ENCODE measurements around the gene DLG2.

DLG2 gene

GRCh38 chr11:84137960-84138359 is 1489.2 kb downstream of the DLG2 start:
- no peak for DNase-seq

- no peak for DNase-seq
Measured at GRCh38 chr11:84137505-84137904, 1489.6 kb downstream of the DLG2 start.

DNA sequence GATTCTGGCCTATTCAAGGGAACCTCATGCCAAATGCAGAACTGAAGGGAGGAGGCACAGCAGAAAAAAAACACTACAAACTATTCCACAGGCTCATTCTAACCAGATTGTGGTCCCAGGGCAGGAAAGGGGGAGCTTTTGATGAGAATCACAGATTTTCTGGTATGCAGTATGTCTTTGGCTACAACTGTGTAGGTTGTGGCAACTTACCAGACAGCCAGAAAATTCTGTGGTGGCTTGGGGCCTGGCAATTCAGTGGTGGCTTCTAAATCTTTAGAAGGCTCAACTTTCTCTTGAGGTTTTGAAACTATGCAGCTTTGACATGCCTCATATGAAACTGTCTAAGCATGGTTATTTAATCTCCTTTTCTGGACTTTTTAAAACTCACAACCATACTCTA is 1490.2 kb downstream of the DLG2 start:
- peak; percentile 59 for DNase-seq

GRCh38 chr11:84130646-84131427 is 1496.3 kb downstream of the DLG2 start:
- DNase-seq, result no peak

DNA sequence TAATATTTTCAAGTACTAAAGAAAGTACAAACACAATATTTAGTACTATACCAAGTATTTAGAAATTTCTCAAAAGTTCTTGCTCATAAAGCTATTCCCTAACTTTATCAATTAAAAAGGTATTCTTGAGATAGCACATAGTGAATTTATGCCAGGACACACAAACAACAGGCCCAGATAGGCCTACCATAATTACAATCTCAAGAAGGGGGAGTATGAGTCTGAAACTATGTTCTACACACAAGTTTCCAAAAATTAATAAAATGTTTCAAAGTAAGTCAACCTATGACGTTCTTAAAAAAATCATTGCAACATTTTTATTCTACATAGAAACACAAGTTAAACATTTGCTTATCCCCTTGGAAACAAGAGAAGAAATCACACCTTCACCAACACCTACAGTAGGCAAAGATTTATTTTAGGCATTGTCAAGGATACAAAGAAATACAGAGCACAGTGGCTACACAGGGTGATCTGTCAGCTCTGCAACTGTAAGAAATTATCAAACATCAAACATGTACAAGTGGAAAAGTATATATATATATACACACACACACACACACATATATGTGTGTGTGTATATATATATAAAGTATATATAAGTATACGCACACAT is 1497.1 kb downstream of the DLG2 start:
- no peak for DNase-seq

GRCh38 chr11:84128840-84129239 is 1498.3 kb downstream of the DLG2 start:
- DNase-seq, result no peak

DNA sequence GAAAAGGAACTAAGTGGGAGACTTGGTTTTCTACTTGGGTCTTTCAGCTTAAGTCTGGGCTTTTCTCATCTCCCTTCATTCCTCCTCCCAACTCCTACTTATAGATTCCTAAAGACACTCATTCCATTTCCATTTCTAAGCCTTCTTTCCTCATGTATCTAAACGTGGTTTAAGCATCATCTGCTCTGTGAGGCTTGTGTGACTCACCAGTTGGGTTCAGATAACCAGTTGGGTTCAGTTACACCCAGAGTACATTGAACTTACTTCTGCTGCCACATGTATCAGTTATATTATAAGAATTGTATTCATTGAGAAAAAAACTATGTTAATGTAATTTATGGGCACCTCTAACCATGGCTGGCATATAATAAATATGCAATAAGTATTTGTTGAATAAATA is 1509.8 kb downstream of the DLG2 start:
- no peak for DNase-seq

- DNase-seq, result no peak
Measured at GRCh38 chr11:84106541-84106940, 1520.6 kb downstream of the DLG2 start.

DNA sequence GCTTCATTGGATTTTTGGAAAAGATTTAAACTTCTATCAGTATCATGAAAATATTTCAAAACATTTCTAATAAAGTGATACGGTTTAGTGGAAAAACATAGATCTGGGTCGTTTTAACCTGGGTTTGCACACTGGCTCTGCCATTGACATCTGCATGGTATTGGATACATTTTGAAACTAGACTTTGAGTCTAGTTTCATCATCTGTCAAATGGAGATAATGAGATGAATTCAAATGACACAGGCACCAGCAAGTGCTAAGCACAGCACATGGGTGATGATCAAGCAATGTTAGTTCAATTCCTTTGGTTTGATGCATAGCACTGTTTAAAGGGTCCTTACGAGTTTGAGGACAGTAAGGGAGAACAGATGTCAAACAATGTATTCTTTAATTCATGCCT is 1522.0 kb downstream of the DLG2 start:
- no peak for DNase-seq

DNA sequence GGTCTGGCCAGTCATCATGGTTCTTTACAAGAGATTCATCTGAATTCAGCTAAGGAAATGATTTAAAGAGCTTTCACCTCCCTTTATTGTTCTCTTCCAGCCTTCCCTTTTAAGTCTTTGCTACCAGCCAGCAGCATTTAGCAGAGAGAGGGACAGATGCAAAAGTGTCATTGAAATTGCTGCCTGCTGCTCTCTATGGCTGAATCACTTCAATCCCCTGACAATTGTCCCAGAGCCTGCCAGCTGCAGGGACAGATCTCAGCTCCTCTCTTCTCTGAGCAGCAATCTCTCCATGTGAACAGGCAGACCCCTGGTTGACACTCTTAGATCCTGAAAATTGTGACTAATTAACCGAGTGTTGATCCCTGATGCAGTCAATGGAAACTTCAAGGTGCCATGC is 1524.0 kb downstream of the DLG2 start:
- no peak for DNase-seq

- no peak for DNase-seq
Measured at GRCh38 chr11:84097186-84097585, 1530.0 kb downstream of the DLG2 start.

DNA sequence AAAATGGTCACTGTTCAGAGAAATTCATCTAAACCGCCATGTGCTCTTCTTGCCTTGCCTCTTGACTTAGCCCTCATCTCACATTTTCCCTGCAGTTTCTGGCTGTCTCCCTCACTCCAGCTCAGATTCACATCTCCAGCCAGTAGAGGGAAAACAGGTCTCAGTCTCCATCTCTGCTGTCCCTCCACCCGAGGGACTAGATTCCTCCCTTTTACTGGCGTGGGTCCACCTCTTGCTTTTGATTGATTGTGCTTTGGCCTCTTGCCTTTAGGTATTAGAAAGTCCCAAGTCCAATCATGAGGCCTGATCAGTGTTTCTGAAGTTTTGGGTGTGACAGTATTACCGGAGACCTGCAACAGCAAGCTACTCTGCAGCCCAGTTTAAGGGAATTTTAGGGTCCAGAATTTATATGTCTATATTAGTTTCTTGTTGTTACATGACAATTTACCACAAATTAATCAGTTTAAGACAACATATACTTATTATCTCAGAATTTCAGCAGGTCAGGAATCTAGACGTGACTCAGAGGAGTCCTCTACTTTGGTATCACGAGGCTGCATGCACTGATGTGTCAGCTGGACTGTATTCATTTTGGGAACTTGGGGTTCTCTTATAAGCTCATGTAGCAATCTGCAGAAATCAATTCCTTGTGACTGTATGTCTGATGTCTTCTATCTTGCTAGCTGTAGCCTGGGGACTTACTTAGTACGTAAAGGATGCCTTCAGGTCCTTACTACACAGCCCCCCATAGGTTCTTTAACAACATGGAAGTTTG is 1535.7 kb downstream of the DLG2 start:
- DNase-seq, result no peak

DNA sequence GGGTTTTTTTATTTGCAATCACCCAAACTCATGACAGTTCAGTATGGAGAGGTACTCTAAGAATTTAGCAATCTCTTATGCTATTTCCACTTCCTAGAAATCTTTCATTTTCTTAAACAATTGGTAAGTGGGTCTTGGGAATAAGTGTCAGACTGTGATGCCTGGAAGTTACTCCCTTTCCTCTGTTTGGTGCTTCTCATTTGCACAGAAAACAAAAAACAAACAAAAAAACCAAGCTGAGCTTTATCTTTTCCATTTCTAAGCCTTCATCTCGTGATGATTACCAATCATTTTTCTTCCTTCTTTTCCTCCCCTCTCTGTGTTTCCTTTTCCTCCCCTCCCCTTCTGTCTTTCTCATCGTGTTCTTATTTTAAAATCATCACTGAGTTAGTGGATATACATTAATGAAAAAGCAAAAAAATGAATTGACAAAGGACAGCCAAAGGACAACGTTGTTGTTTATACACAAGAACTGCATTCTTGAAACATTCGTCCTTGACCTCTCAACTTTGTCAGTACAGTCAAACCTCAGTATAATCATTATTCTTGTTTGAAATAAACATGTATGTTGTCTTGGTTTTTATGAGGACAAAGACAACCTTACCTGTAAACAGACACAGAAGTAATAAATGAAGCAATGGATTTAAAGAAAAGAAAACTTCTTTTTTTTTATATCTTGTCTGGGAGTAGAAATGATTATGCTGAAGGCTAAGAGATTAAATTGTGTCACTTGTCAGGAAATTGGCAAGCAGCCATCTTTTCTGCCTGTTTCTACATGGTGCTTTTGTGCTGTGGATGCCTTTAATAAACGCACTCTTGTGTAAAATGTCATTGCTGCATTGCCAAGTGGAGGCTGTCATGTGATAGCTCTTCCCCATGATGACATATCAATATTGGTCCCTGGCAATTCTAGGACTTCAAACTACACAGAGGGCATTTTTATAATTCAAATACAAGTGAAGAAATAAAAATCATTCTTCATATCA is 1537.8 kb downstream of the DLG2 start:
- DNase-seq, result no peak

DNA sequence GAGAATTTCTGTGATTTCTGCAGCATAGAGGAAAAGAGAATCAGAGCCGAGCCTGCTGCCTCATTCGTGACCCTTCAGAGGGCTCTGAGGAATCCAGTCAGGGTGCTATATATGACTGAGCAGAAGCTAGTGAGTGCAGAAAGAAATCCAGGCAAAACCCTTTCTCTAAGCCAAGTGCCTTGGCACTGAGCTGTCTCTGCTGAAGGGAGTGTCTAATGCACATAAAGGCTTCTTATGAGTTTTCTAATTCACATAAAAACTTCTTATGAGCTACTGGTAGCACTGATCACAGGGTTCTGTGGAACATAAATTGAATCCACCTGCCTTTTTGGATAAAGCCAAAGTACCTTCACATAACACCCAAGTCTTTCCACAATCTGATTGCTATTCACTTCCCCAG is 1555.3 kb downstream of the DLG2 start:
- no peak for DNase-seq

DNA sequence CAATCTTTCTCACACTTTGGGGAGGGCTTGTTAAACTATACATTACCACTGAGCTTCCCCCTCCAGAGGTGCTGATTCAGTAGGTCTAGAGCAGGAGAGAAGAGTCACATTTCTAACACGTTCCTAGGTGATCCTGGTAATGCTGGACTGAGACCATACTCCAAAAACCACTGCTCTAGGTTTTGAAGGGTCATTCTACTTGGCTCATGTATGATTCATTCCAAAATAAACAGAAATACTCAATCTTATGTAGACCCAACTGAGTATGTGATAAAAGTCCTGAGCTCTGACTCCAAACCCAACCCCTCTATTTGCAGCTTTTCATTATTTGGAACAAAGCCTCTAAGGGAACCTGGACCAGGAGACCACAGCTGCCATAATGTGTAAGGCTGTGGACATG is 1558.1 kb downstream of the DLG2 start:
- no peak for DNase-seq

DNA sequence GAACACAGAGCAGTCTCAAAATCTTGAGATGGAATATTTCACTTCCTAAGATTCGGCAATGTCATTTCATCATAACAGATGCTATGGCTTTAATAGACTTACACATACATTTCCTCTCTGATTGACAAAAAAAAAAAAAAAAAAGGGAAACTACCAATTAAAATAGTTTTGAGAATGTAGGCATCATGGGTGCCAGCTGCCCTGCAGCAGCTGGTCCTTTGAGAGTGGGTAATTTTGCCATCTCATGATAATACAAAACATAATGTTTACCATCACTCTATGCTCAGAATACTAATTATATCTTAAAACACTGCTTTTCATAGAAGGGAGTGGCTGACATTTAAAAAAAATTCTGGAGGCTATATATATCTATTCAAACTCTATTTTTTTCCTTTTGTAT is 1565.4 kb downstream of the DLG2 start:
- no peak for DNase-seq

- no peak for DNase-seq
Measured at GRCh38 chr11:84056653-84057376, 1570.3 kb downstream of the DLG2 start.

DNA sequence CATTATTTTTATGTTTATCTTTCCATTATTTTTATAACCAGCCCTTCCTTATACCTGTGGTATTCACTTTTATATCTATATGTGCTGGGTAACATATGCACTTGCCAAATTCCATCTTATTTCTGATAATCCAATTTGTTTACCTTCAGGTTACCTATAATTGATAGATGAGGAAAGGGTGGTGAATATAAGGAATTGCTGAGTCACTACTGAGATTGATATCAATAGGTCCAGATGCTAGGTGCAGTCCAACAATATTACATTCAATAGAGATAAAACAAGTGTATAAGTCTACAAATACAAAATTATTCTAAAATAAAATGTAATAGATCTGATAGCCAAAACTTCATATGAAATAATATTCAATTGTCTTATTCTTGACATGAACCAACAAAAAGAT is 1582.0 kb downstream of the DLG2 start:
- DNase-seq, result no peak

- no peak for DNase-seq
Measured at GRCh38 chr11:84044706-84045105, 1582.4 kb downstream of the DLG2 start.

GRCh38 chr11:84036664-84037194 is 1590.4 kb downstream of the DLG2 start:
- no peak for DNase-seq

DNA sequence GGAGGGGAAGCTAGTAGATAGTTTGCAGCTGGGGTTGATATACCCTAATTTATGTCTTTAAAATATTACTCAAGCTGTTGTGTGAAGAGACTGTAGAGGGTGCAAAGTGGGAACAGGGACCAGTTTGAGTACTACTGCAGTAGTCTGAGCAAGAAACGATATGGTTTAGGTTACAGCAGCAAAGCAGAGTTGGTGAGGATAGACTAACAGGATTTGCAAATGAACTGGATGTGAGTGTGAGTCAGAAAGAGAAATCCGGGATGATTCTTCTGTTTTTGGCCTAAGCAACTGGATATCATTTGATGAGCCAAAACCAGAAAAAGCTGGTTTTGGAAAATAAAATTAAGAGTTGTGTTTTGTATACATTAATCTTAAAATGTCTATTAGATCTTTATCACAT is 1591.5 kb downstream of the DLG2 start:
- no peak for DNase-seq

- DNase-seq, result no peak
Measured at GRCh38 chr11:84034484-84034883, 1592.7 kb downstream of the DLG2 start.
